GM12874 (cell line): Measurements from ENCODE around the gene EFNA1.

Source experiments
- CTCF ChIP-seq: IDR thresholded peaks from 2 replicates; pipeline ENCODE4 v1.5.1; 2011; ENCODE audit warnings: low read depth, mild to moderate bottlenecking, control low read depth, low read length, moderate library complexity; ENCODE audit not compliant: insufficient read depth

EFNA1 gene

GRCh38 chr1:155082301-155083051 is 45.2 kb upstream of the EFNA1 start:
- no peak for TF ChIP-seq CTCF

- TF ChIP-seq CTCF: no peak
These were observed 44.6 kb upstream of the EFNA1 start for GRCh38 chr1:155083052-155083541.

GRCh38 chr1:155083865-155084721 is 43.6 kb upstream of the EFNA1 start:
- TF ChIP-seq CTCF: 0 out of 2 replicates have a peak, but pooled peaks have one; percentile 28

GRCh38 chr1:155084722-155085503 is 42.8 kb upstream of the EFNA1 start:
- peak; percentile 89 for TF ChIP-seq CTCF

GRCh38 chr1:155085504-155086127 is 42.1 kb upstream of the EFNA1 start:
- TF ChIP-seq CTCF: no peak

GRCh38 chr1:155086128-155086741 is 41.4 kb upstream of the EFNA1 start:
- peak; percentile 99 for TF ChIP-seq CTCF
